HUDEP-2 (cell line): Measurements from ENCODE around the gene SLC25A23.

Source experiments
- DNase-seq, 76 experiments: peaks; one replicate each; lab custom pipeline; 2025; ENCODE audit not compliant: unreplicated experiment in 76 of 76; lab: John Stamatoyannopoulos, UW

SLC25A23 gene

DNA sequence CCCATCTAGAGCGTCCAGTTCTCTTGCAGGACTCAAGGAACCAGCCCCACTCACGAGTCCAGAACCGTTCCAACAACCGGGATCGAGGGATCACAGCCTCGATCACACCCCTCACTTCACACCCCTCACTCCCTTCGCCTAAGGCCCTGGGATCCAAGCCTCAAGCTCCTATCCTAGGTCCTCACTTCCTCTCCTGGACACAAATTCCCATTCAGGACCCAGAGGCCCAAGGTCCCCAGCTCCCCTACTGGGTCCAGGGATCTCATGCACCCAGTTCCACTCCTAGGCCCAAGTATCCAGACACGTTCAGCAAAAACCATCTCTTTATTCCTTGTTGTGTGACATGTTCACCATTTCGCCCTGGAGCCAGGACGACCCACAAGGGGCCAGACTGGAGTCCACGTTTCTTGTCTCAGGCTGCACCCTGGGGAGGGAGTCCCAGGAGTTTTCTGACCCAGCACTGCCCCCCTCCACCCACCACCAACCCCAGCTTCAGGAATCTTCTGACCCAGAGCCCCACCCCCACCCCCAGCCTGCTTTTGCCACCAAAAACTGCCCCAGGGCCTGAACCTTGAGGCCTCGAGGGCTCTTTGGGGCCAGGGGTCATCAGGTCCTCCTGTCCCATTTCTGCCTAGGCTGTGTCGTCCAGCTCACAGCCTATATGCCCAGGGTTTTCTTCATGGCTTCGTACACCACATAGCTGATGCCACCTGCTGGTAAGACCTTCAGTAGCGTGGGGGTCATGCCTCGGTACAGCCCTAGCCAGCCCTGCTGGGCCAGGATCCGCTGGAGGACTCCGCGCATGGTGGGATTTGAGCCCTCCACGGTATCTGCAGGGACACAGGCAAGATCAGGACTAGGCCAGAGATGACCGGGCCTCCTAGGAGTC lies 33.6 kb downstream of the SLC25A23 start:
- DNase-seq, result peak in 71 of 76 experiments; percentile 19 to 96 (median 59)

DNA sequence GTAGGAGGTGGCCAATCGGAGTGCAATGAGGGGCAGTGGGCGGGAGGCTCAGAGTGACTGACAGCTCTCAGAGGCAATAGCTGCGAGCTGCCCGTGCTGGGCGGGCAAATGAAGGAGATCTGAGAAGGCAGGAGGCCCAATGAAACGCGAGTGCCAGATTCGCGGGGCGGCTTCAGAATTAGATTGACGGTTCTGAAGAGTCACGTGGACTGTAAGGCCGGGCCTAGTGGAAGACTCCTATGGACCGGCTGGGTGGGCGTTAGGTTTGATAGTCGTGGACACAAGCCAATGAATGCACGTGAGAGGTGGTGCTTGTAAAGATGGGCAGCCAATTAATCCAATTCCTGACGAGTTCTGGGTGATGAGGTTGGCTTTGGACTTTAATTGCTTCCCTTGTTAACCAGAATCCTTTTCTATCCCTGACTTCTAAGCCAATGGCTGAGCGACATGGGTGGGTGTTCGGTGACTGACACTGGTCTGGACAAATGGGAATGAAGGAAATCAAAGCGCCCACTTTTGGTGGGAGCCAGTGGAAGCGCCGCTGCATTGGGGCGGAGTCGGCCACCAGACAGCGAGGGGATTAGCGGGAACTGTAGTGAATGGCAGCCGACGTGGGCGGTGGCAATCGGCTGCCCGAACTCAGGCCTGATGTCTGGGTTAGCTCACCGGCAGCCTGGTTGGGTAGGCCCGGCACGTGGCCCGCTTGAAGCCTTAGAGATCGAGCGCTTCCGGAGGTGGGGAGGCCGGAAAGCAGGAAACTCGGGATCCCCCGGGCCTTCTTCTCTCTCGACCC lies 34.5 kb downstream of the SLC25A23 start:
- peak; percentile 82 to 100 (median 100) for DNase-seq

DNA sequence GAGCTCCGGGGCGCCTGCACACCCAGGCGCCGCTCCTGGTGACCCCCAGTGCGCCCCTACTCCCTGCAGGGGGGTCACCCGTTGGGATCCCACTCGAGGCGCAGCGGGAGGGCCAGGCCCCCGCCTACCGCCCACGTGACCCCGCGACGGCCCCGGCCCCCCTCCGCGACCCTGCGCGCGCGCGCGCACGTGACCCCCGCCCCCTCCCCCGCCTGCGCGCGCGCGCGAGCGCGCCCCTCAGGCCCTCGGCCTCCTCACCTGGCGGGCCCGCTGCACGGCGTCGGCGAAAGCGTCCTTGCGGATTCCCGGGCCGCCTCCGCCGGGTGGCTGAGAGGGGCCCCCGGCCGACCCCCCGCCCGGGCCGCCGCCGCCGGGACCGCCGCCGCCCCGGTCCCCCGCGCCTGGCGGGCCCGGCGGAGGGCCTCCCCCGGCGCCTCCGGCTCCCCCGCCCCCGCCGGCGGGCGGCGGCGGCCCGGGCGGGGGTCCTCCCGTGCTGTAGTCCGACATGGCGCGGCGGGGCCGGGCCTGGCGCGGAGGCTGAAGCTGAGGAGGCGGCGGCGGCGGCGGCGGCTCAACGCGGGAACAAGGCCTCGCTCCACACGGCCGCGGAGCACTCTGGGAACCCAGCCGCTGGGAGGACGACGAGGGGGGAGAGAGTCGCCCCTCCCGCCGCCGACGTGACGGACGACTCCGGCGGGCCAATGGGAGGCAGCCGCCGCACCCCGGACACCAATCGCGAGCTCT lies 35.2 kb downstream of the SLC25A23 start, which contains the start of gene KHSRP:
Gene KHSRP (minus strand): TSS at position 617 of the 744 bp plus-strand sequence. CDS start 110 bp downstream, at position 507.
- DNase-seq, result peak in 10 of 76 experiments; percentile 12 to 39 (median 24)

DNA sequence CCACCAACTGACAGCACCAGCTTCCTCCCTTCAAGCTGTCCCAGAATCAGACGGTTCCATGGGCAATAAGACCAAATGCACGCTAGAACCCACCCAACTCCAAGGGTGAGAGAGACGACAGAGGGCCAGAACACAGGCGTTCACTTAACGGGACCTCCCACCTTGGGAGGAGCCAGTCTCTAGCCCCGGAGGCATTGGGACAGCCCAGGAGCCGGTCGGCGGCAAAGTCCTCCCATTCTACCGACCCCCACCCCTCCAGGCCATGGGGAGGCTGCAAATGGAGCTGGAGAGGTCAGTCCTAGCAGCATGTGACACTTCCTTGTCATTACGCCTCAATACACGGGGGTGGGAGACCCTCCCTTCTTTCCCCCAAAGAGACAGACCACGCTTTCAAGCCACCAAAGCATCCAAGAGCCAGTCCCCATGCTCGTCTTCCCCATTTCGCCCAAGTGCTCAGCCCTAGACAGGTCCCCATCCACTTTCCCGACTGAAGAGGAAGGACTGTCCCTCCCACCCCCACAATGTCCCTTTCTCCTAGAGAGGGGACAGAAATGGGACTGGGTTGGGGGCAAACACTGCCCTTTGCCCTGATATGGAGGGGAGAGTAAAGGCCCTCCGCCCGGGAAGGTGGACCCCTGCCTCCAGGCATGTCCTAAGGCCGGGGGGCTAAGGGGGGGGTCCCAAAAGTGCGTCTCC lies 35.9 kb downstream of the SLC25A23 start:
- peak in 64 of 76 experiments; percentile 20 to 71 (median 51) for DNase-seq

DNA sequence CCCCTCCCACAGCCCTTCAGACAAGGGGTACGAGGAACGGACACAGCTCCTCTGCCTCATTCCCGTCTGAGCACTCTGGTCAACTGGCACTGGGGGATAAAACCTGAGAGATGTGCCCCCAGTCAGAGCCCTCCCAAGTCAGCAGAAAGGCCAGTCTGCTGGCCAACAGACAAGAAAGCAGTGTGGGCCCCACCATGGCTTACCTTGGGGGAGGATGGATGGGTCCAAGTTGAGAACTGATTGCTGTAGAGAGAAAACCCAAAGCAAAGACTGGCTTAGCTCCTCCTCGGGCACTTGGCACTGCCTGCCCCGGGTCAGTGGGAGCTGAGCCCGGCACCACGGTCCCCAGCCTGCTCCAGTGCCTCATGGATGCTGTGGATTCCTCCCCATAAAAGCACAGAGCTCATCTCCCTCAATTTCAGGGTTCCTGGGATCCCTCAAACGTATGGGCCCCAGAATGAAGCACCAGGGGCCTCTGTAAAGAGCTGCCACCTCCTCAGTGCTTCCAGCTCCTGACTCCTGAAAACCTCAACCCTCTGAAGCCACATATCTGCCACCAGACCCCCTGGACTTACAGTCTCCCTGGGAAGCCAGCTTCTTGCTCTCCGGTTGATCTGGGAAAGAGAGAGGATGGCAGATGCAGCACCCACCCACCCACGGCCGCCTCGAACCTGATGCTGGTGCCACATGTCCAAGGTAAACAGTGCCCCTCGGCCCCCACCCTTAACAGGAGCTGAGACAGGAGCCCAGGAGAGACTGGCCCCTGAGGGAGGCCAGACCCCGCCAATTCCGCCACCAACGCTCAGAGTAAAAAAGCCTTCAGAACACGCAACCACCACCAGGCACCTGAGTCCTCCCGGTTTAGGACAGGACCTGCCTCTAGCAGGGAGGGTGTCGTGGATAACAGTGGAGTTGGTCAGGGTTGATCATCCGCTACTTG lies 38.2 kb downstream of the SLC25A23 start:
- no peak for DNase-seq

DNA sequence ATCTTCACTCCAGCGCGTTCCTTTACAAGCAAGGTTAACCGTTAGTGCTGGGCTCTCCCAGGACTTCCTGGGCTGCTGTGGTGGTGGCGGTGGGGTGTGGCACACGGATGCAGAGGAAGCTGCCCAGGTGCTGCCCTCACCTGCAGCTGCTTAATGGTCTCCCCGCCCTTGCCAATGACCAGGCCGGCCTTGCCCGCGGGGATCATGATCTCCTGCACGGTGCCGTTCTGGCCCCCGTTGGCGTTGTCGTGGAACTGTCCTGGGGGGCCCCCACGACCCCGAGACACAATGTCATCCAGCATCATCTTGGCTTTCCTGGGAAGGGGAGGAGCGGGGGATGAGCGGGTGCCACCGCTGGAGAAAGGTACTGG lies 41.0 kb downstream of the SLC25A23 start:
- no peak for DNase-seq

DNA sequence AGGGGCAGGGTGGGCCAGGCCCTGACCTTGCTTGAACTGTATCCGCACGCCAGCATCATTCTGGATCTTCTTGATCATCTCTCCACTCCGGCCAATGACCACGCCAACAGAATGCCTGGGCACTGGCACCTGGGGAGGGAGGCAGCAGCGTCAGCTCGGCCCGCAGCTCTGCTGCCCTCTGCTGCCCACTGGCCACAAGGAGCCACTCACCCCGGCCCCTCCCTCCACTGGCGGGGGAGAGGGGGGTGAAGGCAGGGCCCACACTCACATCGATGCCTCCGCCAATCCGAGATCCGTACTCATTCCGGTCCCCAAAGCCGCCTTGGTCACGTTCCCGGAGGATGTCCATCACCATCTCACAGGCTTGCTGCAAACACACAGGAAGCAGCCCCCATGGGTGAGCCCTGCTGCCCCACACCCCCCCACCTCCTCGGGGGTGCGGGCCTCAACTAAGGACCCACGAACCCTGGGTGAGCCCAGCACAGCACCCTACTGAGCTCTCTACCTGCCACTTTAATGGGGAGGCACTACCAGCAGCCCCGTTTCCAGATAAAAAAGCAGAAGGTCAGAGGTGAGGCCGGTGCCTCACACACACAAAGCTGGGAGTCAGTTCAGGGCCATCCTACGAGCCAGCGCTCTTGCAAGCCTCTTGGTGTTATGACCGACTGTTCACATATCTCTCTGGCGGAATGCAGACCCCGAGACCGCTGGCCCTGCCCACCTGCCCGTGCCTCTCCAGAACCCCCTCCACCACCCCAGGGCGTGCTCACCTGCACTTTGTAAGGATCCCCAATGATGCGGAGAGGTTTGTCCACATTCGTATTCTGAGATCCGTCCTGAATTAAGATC lies 41.7 kb downstream of the SLC25A23 start:
- peak in 1 of 76 experiments; percentile 9 for DNase-seq

DNA sequence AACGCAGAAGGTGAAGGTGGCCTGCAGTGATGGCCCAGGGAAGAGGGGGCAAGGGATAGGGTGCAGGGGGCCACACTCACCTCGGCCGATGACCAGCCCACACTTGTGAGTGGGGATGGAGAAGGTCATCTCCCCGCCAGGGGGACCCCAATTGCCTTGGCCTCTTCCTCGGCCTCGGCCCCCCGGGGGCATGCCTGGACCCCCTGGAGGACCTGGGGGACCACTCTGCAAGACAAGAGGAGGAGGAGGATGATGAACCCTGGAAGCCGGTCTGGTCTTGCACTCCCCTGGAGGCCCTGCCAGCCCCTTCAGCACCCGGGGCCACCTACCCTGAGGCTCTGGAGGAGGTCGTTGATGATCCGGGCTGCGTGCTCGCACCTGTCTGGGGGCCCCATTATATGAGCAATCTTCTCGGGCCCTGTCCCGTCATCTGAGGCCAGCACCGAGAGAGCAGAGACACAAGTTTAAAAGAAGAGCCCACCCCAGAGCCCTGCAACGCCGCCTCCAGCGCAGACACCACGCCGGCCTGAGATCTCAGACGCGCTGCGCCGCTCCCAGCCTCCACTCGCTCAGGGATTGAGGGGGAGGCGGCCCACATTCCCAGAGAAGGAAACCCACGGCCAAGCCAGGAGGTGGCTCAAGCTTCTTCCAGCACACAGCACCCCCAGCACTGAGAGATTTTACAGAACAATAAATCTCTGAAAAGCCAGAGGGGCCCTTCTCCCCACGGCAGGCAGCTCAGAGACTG lies 42.8 kb downstream of the SLC25A23 start:
- no peak for DNase-seq

DNA sequence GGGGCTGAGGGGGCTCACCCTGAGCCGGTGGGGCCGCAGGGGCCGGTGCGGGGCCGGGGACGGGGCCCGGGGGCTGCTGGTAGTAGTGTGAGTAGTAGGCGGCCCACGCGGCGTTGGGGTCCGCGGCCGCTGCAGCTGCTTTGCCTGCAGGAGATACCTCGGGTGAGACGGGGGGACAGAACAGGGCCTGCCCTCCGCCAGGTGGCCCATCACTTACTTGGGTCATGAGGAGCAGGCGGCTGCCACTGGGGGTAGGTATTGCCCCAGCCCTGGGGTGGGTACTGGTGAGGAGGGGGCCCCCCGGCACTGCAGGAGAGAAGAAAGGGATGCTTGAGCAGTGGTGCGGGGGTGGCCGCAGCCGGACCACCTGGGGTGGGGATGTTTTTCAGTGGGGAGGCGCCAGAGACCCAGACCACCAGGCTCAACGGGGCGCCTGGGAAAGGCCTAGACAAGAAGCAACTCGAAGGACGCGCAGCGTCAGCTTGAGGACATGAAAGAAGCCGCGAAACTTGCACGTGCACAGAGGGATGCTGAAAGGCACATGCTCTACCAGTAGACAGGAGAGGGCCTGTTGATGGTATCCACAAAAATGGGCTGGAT lies 43.9 kb downstream of the SLC25A23 start:
- no peak for DNase-seq

DNA sequence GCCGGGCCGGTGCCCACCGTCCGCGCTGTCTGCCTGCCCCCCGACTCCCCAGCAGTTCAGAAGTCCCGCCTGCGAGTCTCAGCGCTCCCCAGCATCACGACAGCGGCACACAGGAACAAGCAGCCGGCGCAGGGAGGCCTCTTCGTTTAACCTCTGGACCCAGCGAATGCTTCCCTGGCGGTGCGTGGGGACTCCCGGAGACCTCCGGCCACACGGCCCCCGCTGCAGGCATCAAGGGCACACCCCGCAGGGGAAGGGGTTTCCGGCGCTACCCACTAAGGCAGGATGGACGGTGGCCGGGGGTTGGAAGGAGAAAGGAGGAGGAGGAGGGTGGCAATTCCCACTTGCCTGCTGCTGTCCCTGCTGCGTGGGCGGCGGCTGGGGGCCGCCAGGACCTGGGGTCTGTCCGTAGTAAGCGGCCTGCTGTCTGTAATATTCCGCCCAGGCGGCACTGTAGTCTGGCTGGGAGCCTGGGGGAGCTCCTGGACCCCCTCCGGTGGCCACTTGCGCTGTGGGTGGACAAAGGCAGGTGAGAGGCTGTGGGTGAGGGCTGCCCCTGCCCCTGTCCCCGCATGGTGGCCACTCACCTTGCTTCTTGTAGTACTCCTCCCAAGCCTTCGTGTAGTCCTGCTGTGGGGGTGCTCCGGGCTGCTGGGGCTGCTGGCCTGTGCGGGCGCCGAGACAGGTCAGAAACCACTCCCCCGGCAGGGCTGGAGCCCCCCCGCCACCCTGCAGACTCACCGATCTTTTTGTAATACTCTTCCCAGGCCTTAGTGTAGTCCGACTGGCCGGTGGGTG lies 44.6 kb downstream of the SLC25A23 start:
- DNase-seq, result no peak

DNA sequence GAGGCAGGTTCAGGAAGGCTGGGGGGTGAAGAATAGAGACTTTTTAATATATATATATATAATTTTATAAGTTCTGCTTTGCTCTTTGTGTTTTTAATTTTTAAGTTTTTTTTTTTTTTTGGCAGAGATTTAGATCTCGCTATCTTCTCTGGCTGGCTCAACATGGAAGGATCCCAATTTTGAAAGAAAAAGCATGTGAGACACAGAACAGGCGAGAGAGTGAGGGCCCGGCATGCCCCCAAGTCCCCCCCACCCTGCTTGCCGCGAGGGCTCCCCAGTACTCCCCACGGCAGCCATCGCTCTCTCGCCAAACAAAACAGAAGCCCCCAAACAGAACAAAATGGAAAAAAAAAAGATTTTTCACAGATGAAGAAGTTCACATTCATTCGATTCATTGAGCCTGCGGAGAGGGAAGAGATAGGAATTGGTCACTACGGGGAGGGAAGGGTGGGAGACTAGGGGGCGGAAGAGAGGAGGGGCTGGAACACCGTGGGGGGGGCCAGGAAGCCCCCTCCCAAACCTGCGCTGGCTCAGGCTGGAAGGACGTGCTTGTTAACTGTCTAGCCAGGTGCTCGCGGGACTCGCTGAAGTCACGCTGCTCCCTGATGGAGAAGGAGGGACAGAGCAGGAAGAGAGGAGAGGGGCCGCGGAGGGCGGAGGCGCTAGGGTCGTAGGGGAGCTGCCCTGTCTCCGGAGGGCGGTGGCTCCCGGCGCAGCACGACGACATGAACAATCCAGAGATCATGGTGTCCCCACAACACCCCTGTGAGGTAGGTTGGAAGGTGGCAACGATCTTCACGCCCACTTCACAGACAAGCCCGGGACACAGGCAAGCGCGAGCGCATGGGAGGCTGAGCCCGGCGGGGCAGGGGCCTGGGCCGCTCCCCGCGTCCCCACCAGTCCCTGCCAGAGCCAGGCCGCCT lies 45.6 kb downstream of the SLC25A23 start:
- peak in 1 of 76 experiments; percentile 4 for DNase-seq

DNA sequence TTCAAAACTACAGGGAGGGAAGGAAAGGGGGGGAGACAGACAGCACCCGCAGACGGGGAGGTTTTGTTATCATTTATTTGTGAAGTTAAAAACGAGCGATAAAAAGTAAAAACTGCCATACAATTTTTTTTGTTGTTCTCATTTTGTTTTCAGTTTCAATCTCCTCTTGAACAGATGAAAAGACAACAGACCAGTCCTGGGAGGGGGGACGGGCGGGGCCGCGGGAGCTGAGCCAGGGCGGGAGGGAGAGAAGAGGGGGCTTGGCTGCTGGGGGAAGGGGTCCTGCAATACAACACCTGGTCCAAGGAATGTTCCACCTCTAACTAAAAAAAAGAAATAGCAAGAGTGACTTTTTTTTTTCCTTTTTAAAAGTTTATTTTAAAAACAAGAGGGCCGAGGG lies 46.3 kb downstream of the SLC25A23 start:
- no peak for DNase-seq

DNA sequence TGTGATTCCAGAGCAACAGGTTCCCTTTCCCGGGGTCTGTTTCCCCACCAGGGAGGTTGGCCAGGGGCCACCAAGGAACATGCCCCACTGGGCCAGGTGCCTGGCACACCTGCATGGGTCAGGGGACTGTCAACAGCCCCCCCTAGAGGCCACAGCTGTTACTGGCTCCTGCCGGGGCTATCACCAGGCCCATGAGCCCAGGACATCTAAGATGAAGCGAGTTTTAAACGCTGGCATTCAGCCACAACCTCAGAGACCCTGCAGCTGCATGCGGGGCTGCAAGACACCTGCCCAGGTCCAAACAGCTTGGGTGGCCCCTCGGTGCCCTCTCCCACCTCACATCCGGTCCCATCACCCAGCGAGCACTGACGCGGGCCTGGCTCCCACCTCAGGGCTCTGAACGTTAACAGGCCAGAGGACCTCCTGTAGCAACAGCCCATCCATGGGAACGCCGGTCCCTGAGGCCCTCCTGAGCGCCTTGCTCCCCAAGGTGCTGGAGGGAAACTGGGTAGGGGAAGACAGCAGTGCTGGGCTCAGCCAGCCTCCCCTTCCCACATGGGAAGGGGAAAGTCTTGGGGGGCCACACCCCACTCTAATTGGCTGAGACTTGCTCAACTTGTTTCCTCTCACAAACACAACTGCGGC lies 47.0 kb downstream of the SLC25A23 start:
- peak in 42 of 76 experiments; percentile 6 to 60 (median 31) for DNase-seq

DNA sequence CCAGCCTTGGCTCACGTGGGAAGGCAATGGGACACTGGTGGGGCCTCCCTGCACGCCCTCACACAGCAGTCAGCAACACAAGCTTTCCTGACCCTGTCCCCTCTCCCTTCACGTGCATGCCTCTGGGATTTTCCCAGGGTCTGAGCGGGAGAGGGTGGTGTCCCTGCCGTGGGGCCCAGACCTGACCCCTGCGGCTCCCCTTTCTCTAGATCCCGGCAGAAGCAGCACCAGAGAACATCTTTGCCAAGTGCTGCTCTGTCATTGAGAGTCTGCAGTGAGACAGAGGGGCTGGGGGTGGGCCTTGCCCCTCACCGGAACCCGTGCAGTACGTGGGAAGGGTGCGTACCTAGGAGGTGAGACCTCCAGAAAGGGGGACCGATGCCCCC lies 47.5 kb downstream of the SLC25A23 start:
- no peak for DNase-seq

DNA sequence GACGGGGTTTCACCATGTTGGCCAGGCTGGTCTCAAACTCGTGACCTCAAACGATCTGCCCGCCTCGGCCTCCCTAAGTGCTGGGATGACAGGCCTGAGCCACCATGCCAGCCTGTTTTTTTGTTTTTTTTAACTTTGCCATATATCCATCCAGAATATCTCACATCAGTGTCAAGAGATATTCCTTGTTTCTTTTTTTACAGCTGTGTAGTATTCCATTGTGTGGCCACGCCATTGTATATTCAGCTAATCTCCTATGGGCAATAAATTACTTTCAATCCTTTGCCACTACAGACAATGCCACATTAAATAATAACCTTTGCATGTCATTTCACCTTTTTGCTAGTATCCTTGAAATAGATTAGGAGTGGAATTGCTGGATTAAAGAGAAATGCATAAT lies 50.2 kb downstream of the SLC25A23 start:
- no peak for DNase-seq
